Thoracic aorta (tissue), 2 donors: ENCODE results near the gene TMEM184B. TPM values are rescaled to one million over a fixed set of nuclear protein-coding genes. Genes with fewer than 3 reads are reported as not detected.

ENCODE experiments used
- ATAC-seq: fragments of 150-250 bp; one replicate; pipeline ENCODE4 v1.8.0; 2017; ENCODE audit warnings: low read depth; ENCODE audit not compliant: insufficient number of reproducible peaks, low FRiP score
- DNase-seq: peaks from one replicate; pipeline ENCODE4 v3.0.0-alpha.2; 2020; ENCODE audit warnings: low spot score
- H3K27ac ChIP-seq, 2 donors: fragments of 200-600 bp; sonication (generic); 1 replicate in 1 of 2; 2 replicates in 1 of 2; pipeline ENCODE4 v1.5.1; 2016; ENCODE audit warnings: mild to moderate bottlenecking in 2 of 2, moderate library complexity in 2 of 2
- H3K27me3 ChIP-seq: fragments of 200-600 bp; sonication (generic); replicated peaks from 2 replicates; pipeline ENCODE4 v1.6.0; 2016; ENCODE audit warnings: mild to moderate bottlenecking; ENCODE audit not compliant: insufficient read depth
- H3K36me3 ChIP-seq: fragments of 200-600 bp; sonication (generic); one replicate; pipeline ENCODE4 v1.5.1; 2016
- H3K4me1 ChIP-seq, 2 donors: fragments of 200-600 bp; sonication (generic); 1 replicate in 1 of 2; 2 replicates in 1 of 2; pipeline versions ENCODE4 v1.5.1 to v1.6.0; 2016; ENCODE audit warnings: low read depth in 2 of 2, mild to moderate bottlenecking in 1 of 2; ENCODE audit not compliant: control insufficient read depth in 1 of 2
- H3K4me3 ChIP-seq: fragments of 200-600 bp; sonication (generic); 2 replicates; pipeline ENCODE4 v1.5.1; 2016; ENCODE audit warnings: mild to moderate bottlenecking
- H3K9me3 ChIP-seq: fragments of 200-600 bp; sonication (generic); 2 replicates; pipeline ENCODE4 v1.5.1; 2016
- total RNA-seq, 2 donors: library from RNA; depleted of rRNA; stranded (reverse); fragments of >200 nt; gene quantifications; one replicate each; pipeline versions ENCODE4 v1.1.0 to v1.2.3, GENCODE V29; 2016
- TF ChIP-seq, protein P1 (sequence below): fragments of 200-600 bp; sonication (generic); IDR thresholded peaks from one replicate; pipeline ENCODE4 v1.5.1; 2019; ENCODE audit warnings: antibody characterized with exemption

The TMEM184B gene
- total RNA-seq, 2 donors from 2014 or later, result 134 to 254 TPM

GRCh38 chr22:38207898-38208432 lies 64.8 kb downstream of the TMEM184B start:
- Histone ChIP-seq H3K27me3 (no peaks in the 10 kb centered on the region), H3K4me3 (no peak overlapping the region), H3K9me3 (no peaks in the 10 kb centered on the region), H3K4me1 (peaks cover 20 to 38% of the 10 kb centered on the region in 2 donors), H3K36me3 (no peaks in the 10 kb centered on the region), H3K27ac (no peak overlapping the region)
- no peak for ATAC-seq
- TF ChIP-seq, protein P1, sequence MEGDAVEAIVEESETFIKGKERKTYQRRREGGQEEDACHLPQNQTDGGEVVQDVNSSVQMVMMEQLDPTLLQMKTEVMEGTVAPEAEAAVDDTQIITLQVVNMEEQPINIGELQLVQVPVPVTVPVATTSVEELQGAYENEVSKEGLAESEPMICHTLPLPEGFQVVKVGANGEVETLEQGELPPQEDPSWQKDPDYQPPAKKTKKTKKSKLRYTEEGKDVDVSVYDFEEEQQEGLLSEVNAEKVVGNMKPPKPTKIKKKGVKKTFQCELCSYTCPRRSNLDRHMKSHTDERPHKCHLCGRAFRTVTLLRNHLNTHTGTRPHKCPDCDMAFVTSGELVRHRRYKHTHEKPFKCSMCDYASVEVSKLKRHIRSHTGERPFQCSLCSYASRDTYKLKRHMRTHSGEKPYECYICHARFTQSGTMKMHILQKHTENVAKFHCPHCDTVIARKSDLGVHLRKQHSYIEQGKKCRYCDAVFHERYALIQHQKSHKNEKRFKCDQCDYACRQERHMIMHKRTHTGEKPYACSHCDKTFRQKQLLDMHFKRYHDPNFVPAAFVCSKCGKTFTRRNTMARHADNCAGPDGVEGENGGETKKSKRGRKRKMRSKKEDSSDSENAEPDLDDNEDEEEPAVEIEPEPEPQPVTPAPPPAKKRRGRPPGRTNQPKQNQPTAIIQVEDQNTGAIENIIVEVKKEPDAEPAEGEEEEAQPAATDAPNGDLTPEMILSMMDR, result no peak
- no peak for DNase-seq

- peaks cover 20 to 38% of the 10 kb centered on the region in 2 donors for H3K4me1 ChIP-seq
- H3K4me3 ChIP-seq, result peak overlapping the region; percentile 97
- DNase-seq, result peak; percentile 76
- H3K27me3 ChIP-seq, result no peaks in the 10 kb centered on the region
- TF ChIP-seq, protein P1, result no peak
- no peaks in the 10 kb centered on the region for H3K9me3 ChIP-seq
- no peaks in the 10 kb centered on the region for H3K36me3 ChIP-seq
- peak overlapping the region; percentile 100 for H3K27ac ChIP-seq
- ATAC-seq, result peak; percentile 25
Observed at GRCh38 chr22:38205261-38206128, 67.3 kb downstream of the TMEM184B start.

- Histone ChIP-seq H3K27me3 (no peaks in the 10 kb centered on the region), H3K9me3 (no peaks in the 10 kb centered on the region), H3K4me1 (peaks cover 20 to 38% of the 10 kb centered on the region in 2 donors), H3K4me3 (peak overlapping the region; percentile 97), H3K36me3 (no peaks in the 10 kb centered on the region), H3K27ac (peak overlapping the region; percentile 100)
- DNase-seq, result no peak
- TF ChIP-seq, protein P1, result no peak
- no peak for ATAC-seq
Observed at GRCh38 chr22:38204784-38205183, 68.0 kb downstream of the TMEM184B start.

DNA sequence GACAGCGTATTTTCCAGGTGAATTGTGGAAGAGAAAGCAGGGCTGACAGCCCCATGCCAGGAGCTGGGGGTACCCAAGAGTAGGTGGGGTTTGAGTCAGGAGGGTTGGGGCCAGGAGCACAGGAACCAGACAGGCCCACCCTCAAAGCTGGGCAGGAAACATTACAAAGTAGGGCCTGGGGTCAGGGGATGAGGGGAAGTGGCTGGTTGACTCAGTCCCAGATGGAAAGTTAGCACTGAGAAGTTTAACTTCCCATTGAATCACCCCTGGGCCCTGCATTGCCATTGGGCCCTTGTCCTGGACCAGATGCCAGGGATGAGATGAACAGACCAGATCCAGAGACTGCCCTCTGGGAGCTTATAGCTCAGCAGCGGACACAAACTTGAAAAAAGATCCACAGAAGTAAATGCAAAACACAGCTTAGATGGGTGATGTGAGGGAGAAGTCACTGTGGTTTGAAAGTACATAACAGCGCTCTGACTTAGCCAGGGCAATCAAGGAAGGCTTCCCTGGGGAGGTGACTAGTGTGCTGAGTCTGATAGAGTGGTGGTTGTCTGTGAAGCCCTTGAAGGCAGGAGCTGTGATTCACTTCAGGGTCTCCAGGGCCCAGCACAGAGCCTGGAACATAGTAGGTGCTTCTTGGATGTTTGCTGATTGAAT lies 68.8 kb downstream of the TMEM184B start:
- no peaks in the 10 kb centered on the region for H3K9me3 ChIP-seq
- no peaks in the 10 kb centered on the region for H3K27me3 ChIP-seq
- TF ChIP-seq, protein P1, result no peak
- H3K36me3 ChIP-seq, result no peaks in the 10 kb centered on the region
- peaks cover 20 to 38% of the 10 kb centered on the region in 2 donors for H3K4me1 ChIP-seq
- H3K27ac ChIP-seq, result peak overlapping the region; percentile 100
- DNase-seq, result no peak
- H3K4me3 ChIP-seq, result peak overlapping the region; percentile 97
- ATAC-seq, result no peak
